H7 (cell line): ENCODE measurements around the gene MMEL1. TPM values are rescaled to one million over a fixed set of nuclear protein-coding genes. Genes with fewer than 3 reads are reported as not detected.
"Not testable (repeated sequence)": the region's sequence is repeated elsewhere in the genome, so short reads cannot be mapped to it uniquely, and the experiment has no call there.

Source experiments
- DNase-seq: peaks from one replicate; pipeline ENCODE4 v3.0.0; 2012
- H3K27me3 ChIP-seq: 2 replicates; pipeline ENCODE4 v1.6.0; 2011; ENCODE audit warnings: mild to moderate bottlenecking, low read length; ENCODE audit not compliant: control insufficient read depth, insufficient read depth
- H3K36me3 ChIP-seq: replicated peaks from 2 replicates; pipeline ENCODE4 v1.5.1; 2011; ENCODE audit warnings: low read length; ENCODE audit not compliant: control insufficient read depth, insufficient read depth
- H3K4me3 ChIP-seq: 2 replicates; pipeline ENCODE4 v1.5.1; 2011; ENCODE audit warnings: low read depth, mild to moderate bottlenecking, control low read depth, low read length, moderate library complexity; ENCODE audit not compliant: insufficient read depth
- total RNA-seq: library from RNA; depleted of rRNA; stranded (reverse); fragments of >200 nt; shearing (Covaris generic); gene quantifications from 2 replicates; pipeline ENCODE4 v1.2.3, GENCODE V29; 2014

Gene MMEL1
- total RNA-seq, 1 experiment from 2014 or later: 1.3 TPM

DNA sequence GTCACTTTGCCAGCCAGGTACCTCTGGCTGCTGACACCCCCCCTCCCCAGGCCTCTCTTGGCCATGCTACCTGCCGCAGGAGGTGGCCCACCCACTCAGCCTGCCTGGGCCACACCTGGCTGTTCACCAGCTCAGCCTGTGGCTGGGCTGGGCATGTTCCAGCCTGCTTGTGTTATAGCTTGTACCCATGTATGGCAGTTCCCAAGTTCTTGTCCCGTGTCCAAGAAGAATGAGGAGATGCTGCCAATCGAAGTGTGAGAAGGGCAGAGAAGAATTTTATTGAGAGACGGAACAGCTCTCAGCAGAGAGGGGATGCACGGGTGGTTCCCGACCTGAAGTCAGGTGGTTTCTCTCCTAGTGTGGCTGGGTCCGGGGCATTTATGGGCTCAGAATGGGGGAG lies 3.9 kb upstream of the MMEL1 start:
- Histone ChIP-seq H3K36me3 (no peaks in the 10 kb centered on the region), H3K27me3 (peaks cover 20% of the 10 kb centered on the region), H3K4me3 (no peak overlapping the region)
- no peak for DNase-seq

DNA sequence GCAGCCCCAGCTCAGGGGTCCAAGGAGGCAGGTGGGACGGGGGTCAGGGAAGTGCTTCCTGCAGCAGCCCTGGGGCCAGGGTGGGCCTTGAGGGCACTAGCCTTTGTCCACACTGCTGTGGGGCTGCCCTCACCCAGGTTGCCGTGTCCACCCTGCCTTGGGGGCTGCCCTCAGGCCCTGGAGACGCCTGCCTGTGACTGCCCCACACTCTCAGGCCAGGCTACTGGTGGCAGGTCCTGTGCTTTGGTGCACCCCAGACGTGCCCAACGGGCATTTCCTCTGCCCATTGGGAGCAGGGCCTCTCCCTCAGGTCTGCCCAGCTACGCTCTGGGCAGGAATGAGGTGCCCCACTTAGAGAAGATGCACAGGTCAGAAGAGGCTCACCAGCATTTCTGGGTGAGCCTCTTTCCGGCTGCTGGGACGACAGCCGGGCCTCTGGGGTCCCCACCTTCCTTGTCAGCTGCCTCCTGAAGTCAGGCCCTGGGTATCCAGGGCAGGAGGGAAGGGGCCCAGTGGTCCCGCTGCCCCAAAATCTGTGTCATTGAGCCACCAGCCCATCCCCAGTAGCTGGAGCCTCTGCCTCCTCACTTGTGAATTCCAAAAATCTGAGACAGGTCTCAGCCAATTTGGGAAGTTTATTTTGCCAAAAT lies 2.7 kb upstream of the MMEL1 start:
- Histone ChIP-seq H3K27me3 (peaks cover 21% of the 10 kb centered on the region), H3K36me3 (no peaks in the 10 kb centered on the region), H3K4me3 (no peak overlapping the region)
- DNase-seq: peak; percentile 45

DNA sequence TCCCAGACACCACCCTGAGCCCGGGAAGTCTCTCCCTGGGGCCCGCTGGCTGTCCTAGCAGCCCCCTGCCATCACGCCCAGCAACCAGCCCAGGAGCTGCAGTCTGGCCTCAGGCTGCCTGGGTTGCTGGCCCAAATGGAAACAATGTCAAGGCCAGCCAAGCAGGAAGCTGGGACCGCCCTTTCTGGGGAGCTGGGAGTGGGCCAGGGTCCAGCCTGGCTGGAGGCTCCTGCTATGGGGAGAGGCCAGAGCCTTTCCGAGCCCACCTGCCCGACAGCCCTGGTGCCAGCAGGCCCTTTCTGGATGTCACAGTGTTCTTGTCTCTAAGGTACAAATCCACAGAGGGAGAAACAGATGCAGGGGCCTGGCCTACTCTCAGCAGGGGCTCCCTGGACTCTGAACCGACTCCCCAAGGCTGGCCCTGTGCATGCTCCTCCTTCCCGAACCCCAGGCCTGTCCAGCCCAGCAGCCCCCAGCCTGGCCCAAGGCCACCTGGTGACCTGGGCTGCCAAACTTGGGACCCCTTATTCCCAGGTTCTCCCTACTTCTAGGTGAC lies 1.2 kb upstream of the MMEL1 start:
- Histone ChIP-seq H3K27me3 (peaks cover 29% of the 10 kb centered on the region), H3K4me3 (no peak overlapping the region), H3K36me3 (no peaks in the 10 kb centered on the region; the same call in 1 of the 2 replicates)
- DNase-seq: peak; percentile 57

DNA sequence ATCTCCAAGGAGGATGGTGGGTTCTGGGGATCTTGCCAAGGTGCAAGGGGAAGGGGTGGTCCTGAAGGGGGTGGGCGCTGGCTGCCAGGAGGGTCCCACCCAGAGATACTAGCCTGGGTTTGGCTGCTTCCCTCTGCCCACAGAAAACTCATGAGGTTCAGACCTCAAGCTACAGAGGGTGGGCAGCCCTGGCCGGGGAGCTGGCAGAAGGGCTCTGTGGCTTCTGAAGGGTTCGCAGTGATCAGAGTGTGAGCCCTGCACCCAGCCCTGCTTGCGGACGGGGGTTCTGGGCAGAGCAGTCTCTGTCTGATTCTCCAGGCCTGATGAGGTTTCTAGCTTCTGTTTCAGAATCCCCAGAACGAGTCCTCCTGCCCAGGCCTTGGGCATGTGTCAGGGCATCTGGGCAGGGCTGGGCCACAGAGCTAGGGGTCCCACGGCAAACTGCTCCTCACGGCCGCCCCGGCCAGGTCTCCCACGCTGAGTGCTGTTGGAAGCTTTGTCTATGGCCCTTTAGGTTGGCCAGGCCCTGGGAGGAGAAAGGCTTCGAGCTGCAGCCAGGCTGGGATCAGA lies 635 bp upstream of the MMEL1 start:
- DNase-seq: peak; percentile 71
- Histone ChIP-seq H3K27me3 (peaks cover 31% of the 10 kb centered on the region), H3K4me3 (no peak overlapping the region), H3K36me3 (no peaks in the 10 kb centered on the region; the same call in 1 of the 2 replicates)

- DNase-seq: peak; percentile 57
- Histone ChIP-seq H3K36me3 (no peaks in the 10 kb centered on the region; the same call in 1 of the 2 replicates), H3K27me3 (peaks cover 36% of the 10 kb centered on the region), H3K4me3 (no peak overlapping the region)
Observed at GRCh38 chr1:2632051-2632430, 775 bp downstream of the MMEL1 start.

DNA sequence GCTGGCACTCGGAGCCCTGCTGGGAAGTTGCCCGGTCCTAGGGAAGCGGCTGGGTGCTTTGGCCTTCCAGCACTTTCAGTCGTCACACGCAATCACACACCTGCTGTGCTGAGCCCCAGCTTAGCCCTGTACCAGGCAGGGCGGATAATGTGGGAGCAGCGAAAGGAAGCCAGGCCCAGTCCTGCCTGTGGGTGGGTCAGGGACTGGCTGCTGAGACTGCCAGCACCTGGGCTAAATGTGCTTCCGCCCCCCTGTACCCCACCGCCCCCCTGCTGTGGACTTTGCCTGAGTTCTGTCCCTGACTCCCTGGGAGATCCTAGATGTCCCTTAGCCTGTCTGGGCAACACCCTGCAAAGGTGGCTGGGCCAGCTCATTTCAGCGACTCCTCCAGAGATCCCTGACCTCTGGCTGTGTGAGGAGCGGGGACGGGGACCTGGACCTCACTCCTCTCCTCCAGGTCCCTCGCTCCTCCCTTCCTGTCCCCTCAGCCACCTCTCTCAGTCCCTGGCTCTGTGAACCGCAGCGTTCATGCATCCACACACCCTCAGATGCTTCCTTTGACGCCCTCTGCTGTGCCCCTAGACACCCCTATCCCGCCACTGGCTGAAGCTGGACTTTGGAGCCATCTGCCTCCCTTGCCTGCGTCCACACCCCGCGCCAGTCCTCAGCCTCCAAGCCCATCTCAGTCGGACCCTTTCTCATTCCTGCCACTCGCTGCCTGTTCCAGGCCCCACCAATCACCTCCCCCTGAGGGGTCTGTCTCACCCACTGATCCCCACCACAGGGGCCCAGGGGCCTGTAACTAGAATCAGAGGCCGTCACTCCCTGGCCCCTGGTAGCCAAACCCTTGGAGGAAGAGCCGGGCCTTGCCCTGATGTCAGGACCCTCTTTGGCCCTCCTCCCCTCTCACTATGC lies 1.4 kb downstream of the MMEL1 start:
- peak; percentile 63 for DNase-seq
- no peaks in the 10 kb centered on the region; the same call in 1 of the 2 replicates for H3K36me3 ChIP-seq
- H3K27me3 ChIP-seq: peaks cover 36% of the 10 kb centered on the region
- no peak overlapping the region for H3K4me3 ChIP-seq

DNA sequence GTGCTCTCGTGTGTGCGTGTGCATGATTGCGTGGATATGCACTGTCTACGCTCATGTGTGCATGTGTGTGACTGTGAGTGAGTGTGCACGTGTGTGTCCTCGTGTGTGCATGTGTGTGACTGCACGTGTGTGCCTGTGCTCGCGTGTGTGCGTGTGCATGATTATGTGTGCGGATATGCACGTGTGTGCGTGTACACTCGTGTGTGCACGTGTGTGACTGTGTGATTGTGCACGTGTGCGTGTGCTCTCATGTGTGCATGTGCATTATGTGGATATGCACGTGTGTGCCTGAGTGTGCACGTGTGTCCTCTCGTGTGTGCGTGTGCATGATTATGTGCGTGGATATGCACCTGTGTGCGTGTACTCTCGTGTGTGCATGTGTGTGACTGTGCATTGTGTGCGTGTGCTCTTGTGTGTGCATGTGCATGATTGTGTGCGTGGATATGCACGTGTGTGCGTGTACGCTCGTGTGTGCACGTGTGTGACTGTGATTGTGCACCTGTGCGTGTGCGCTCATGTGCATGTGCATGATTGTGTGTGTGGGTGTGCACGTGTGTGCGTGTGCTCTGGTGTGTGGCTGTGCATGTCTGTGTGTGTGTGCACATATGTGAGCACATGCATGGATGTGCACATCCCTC lies 2.2 kb downstream of the MMEL1 start:
- peaks cover 40% of the 10 kb centered on the region for H3K27me3 ChIP-seq
- H3K36me3 ChIP-seq: no peaks in the 10 kb centered on the region; the same call in 1 of the 2 replicates
- DNase-seq: no peak
- H3K4me3 ChIP-seq: no peak overlapping the region

DNA sequence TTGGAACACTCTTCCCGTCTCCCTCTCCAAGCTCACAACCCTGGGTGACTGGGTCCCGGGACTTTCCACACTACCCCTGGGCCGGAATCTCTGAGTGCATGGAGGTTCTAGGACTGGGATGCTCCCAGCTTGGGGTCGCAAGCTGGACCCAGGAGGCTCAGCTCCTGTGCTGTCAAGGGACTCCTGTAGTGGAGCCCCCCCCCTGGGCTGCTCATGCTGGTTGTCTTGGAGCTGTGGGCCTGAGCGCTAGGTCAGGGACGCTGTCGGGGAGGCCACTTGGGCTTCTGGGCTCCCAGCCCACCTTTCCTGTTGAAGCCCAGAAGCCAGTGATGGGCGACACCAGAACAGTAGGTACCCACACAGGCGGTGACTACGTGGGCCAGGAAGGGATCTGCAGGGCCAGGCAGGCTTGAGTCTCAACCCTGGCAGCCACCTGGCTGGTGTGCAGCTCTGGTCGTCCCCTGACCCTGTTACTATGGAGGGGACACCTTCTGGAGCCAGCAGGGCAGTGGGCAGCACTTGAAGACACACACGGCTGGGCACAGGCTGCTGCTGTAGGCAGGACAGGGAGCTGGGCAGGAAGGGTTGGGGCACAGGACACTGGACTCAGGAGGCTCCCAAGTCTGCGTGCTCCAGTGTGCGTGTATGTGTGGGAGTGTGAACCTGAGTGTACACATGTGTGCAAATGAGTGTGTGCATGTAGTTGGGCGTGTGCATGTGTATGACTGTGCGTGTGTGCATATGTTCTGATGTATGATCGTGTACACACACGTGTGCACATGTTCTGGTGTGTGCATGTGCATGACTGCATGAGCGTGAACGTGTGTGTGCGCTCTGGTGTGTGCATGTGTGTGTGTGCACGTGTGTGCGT lies 3.0 kb downstream of the MMEL1 start:
- H3K4me3 ChIP-seq: no peak overlapping the region; the same call in 1 of the 2 replicates
- DNase-seq: no peak

GRCh38 chr1:2628933-2629626 lies 3.7 kb downstream of the MMEL1 start:
- peak overlapping the region; percentile 39 for H3K4me3 ChIP-seq
- H3K36me3 ChIP-seq: no peaks in the 10 kb centered on the region; the same call in 1 of the 2 replicates
- peak; percentile 86 for DNase-seq
- peaks cover 40% of the 10 kb centered on the region for H3K27me3 ChIP-seq

More for the DNA sequence above, 3.0 kb downstream of the MMEL1 start:
- Histone ChIP-seq H3K36me3 (no peaks in the 10 kb centered on the region; the same call in 1 of the 2 replicates), H3K27me3 (peaks cover 40% of the 10 kb centered on the region)

DNA sequence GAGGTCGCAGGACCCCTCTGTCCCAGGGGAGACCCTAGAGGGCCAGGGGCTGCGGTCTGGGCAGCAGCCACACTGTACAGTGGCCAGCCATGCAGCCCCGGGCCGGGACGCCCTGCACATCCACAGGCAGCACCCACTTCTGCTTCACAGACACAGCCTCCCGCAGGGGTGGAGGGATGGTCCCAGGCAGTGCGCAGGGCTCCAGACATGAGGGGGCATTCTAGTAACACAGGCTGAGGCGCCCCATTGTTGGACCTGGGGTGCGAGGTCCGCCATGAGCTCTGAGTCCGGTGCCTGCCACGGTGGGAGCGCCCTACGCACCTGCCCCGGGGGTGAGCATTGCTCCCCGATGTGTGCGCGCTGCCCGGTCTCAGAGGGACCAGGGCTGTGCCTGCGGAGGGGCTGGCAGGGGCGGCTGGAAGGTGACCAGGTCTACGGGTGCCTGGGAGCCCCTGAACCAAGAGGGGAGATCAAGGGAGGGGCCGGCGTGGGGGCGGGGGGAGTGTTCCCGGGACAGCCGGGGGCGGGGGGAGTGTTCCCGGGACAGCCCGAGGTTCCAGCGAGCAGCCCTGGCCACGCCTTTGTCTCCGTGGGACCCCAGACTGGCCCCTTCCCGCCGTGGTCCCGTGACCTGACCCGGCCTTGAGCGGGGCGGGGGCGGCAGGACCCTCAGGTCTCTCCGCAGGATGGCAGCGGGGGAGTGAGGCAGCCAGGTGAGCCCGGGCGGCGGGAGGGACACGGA lies 4.5 kb downstream of the MMEL1 start:
- Histone ChIP-seq H3K27me3 (peaks cover 40% of the 10 kb centered on the region), H3K36me3 (no peaks in the 10 kb centered on the region; the same call in 1 of the 2 replicates), H3K4me3 (peak overlapping the region; percentile 37; the same call in 1 of the 2 replicates)
- DNase-seq: peak; percentile 85

DNA sequence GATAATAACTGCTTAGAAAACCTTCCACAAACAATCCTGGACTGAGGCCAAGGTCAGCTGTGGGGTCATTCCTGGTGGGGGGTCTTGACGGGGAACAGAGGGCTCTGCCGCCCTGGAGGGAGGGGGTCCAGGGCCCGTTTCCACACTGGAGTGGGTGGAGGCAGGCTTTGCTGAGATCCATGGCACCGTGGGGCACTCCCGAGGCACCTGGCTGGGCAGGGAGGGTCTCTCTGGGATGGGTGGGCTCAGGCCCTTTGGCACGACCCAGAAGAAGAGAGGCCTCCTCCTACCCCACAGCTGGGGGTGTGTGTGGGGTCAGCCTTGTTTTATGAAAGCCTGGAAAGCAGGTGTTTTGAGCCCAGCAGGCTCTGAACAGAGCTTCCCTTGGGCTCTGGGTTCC lies 5.1 kb downstream of the MMEL1 start:
- H3K27me3 ChIP-seq: peaks cover 40% of the 10 kb centered on the region
- no peak overlapping the region for H3K4me3 ChIP-seq
- no peak for DNase-seq
- no peaks in the 10 kb centered on the region; the same call in 1 of the 2 replicates for H3K36me3 ChIP-seq

- DNase-seq, H3K4me3 ChIP-seq, H3K36me3 ChIP-seq: not testable (repeated sequence)
- H3K27me3 ChIP-seq: peaks cover 40% of the 10 kb centered on the region
Observed at GRCh38 chr1:2625748-2626147, 7.1 kb downstream of the MMEL1 start.
